MV-4-11 (cell line): ENCODE measurements around the gene PRTFDC1.

Experiments used
- DNase-seq: peaks from one replicate; lab custom pipeline; 2025; lab: John Stamatoyannopoulos, UW

Gene PRTFDC1

GRCh38 chr10:24902400-24902728 lies 50.0 kb downstream of the PRTFDC1 start:
- DNase-seq: no peak

GRCh38 chr10:24901686-24902399 lies 50.6 kb downstream of the PRTFDC1 start:
- peak; percentile 75 for DNase-seq

GRCh38 chr10:24900888-24901685 lies 51.3 kb downstream of the PRTFDC1 start:
- DNase-seq: peak; percentile 88

GRCh38 chr10:24899571-24899970 lies 52.8 kb downstream of the PRTFDC1 start:
- no peak for DNase-seq

GRCh38 chr10:24898501-24898900 lies 53.9 kb downstream of the PRTFDC1 start:
- DNase-seq: no peak

- no peak for DNase-seq
Measured at GRCh38 chr10:24897326-24897926, 55.0 kb downstream of the PRTFDC1 start.

GRCh38 chr10:24894728-24895127 lies 57.7 kb downstream of the PRTFDC1 start:
- DNase-seq: no peak

- no peak for DNase-seq
Measured at GRCh38 chr10:24894309-24894708, 58.1 kb downstream of the PRTFDC1 start.

- no peak for DNase-seq
Measured at GRCh38 chr10:24893127-24893526, 59.3 kb downstream of the PRTFDC1 start.

GRCh38 chr10:24891823-24892222 lies 60.6 kb downstream of the PRTFDC1 start:
- DNase-seq: no peak

- no peak for DNase-seq
Measured at GRCh38 chr10:24889639-24890038, 62.8 kb downstream of the PRTFDC1 start.

- DNase-seq: no peak
Measured at GRCh38 chr10:24887855-24888231, 64.6 kb downstream of the PRTFDC1 start.

- no peak for DNase-seq
Measured at GRCh38 chr10:24886290-24886680, 66.1 kb downstream of the PRTFDC1 start.

GRCh38 chr10:24885551-24886289 lies 66.7 kb downstream of the PRTFDC1 start:
- no peak for DNase-seq

GRCh38 chr10:24884793-24885192 lies 67.6 kb downstream of the PRTFDC1 start:
- no peak for DNase-seq

- DNase-seq: no peak
Measured at GRCh38 chr10:24884316-24884715, 68.1 kb downstream of the PRTFDC1 start.

GRCh38 chr10:24883176-24883575 lies 69.2 kb downstream of the PRTFDC1 start:
- no peak for DNase-seq

GRCh38 chr10:24882047-24882698 lies 70.2 kb downstream of the PRTFDC1 start:
- peak; percentile 78 for DNase-seq

GRCh38 chr10:24879861-24880260 lies 72.5 kb downstream of the PRTFDC1 start:
- peak; percentile 45 for DNase-seq

GRCh38 chr10:24874133-24874532 lies 78.3 kb downstream of the PRTFDC1 start:
- DNase-seq: no peak

- peak; percentile 92 for DNase-seq
Measured at GRCh38 chr10:24873281-24873683, 79.1 kb downstream of the PRTFDC1 start.

GRCh38 chr10:24872790-24873182 lies 79.6 kb downstream of the PRTFDC1 start:
- no peak for DNase-seq
